HEK293 (cell line): Measurements from ENCODE around the gene RHBDL3.
"Not testable (repeated sequence)": the region's sequence is repeated elsewhere in the genome, so short reads cannot be mapped to it uniquely, and the experiment has no call there.

Experiments
- CTCF ChIA-PET: fragments of 350-600 bp; formaldehyde crosslinking; extraction: SDS; loops from one replicate; lab custom pipeline; 2021; ENCODE audit warnings: antibody characterized with exemption; lab: Yijun Ruan, JAX
- POLR2A ChIA-PET: fragments of 300-600 bp; formaldehyde crosslinking; extraction: SDS; loops from one replicate; lab custom pipeline; 2020; ENCODE audit warnings: antibody characterized with exemption, inconsistent platforms; lab: Yijun Ruan, JAX
- H3K27ac ChIP-seq: fragments of 200-500 bp; sonication (Bioruptor generic); 2 replicates; pipeline ENCODE4 v1.5.1; 2014; ENCODE audit warnings: low read depth, low read length, control low read depth, inconsistent platforms; ENCODE audit errors: extremely low read depth
- H3K36me3 ChIP-seq, 2 experiments: fragments of 200-500 bp in 1 of 2; sonication (Bioruptor generic) in 1 of 2; 1 replicate in 1 of 2; 2 replicates in 1 of 2; pipeline ENCODE4 v1.5.1; 2014 to 2017; ENCODE audit warnings: inconsistent platforms in 2 of 2, low read length in 2 of 2; ENCODE audit not compliant: control insufficient read depth in 2 of 2, insufficient read depth in 1 of 2
- H3K4me1 ChIP-seq: fragments of 200-500 bp; sonication (Bioruptor generic); 2 replicates; pipeline ENCODE4 v1.5.1; 2014; ENCODE audit warnings: mild to moderate bottlenecking, low read length, inconsistent platforms; ENCODE audit not compliant: control insufficient read depth, insufficient read depth
- H3K4me3 ChIP-seq: 2 replicates; pipeline ENCODE4 v1.5.1; 2011; ENCODE audit warnings: low read depth, mild to moderate bottlenecking, control low read depth, low read length, moderate library complexity
- H3K9me3 ChIP-seq: fragments of 200-500 bp; sonication (Bioruptor generic); 2 replicates; pipeline ENCODE4 v1.5.1; 2014; ENCODE audit warnings: low read depth, low read length, inconsistent platforms; ENCODE audit not compliant: control insufficient read depth, insufficient read depth
- KLF1 ChIP-seq: fragments of 450-650 bp; formaldehyde crosslinking; IDR thresholded peaks from 2 replicates; pipeline ENCODE4 v1.5.1; 2016; ENCODE audit warnings: missing biosample characterization, missing genetic modification characterization
- KLF17 ChIP-seq: fragments of 450-650 bp; formaldehyde crosslinking; IDR thresholded peaks from 2 replicates; pipeline ENCODE4 v1.5.1; 2016; ENCODE audit warnings: missing biosample characterization, missing genetic modification characterization
- KLF7 ChIP-seq: fragments of 450-650 bp; formaldehyde crosslinking; IDR thresholded peaks from 2 replicates; pipeline ENCODE4 v1.5.1; 2016; ENCODE audit warnings: missing biosample characterization, missing genetic modification characterization, borderline replicate concordance
- KLF9 ChIP-seq: fragments of 450-650 bp; formaldehyde crosslinking; IDR thresholded peaks from 2 replicates; pipeline ENCODE4 v1.5.1; 2016; ENCODE audit warnings: missing biosample characterization, missing genetic modification characterization, low read depth
- PATZ1 ChIP-seq: fragments of 450-650 bp; formaldehyde crosslinking; IDR thresholded peaks from 2 replicates; pipeline ENCODE4 v1.5.1; 2016; ENCODE audit warnings: missing biosample characterization, missing genetic modification characterization
- PRDM1 ChIP-seq: fragments of 450-650 bp; formaldehyde crosslinking; IDR thresholded peaks from 2 replicates; pipeline ENCODE4; 2016; ENCODE audit warnings: missing biosample characterization, missing genetic modification characterization
- SETDB1 ChIP-seq: IDR thresholded peaks from one replicate; pipeline ENCODE4 v1.6.1; 2017; ENCODE audit warnings: mild to moderate bottlenecking, low read length, moderate library complexity, mixed read lengths; ENCODE audit not compliant: insufficient read length
- SP2 ChIP-seq: fragments of 450-650 bp; formaldehyde crosslinking; IDR thresholded peaks from 2 replicates; pipeline ENCODE4 v1.5.1; 2016; ENCODE audit warnings: missing biosample characterization, missing genetic modification characterization
- ZNF202 ChIP-seq: fragments of 450-650 bp; formaldehyde crosslinking; IDR thresholded peaks from 2 replicates; pipeline ENCODE4 v1.5.1; 2016; ENCODE audit warnings: missing biosample characterization, missing genetic modification characterization, borderline replicate concordance
- ZNF324 ChIP-seq: fragments of 450-650 bp; formaldehyde crosslinking; IDR thresholded peaks from 2 replicates; pipeline ENCODE4 v1.5.1; 2016; ENCODE audit warnings: missing biosample characterization, missing genetic modification characterization
- ZNF362 ChIP-seq: fragments of 450-650 bp; formaldehyde crosslinking; IDR thresholded peaks from 2 replicates; pipeline ENCODE4 v1.5.1; 2016; ENCODE audit warnings: missing biosample characterization, missing genetic modification characterization
- ZNF48 ChIP-seq: fragments of 450-650 bp; formaldehyde crosslinking; IDR thresholded peaks from 2 replicates; pipeline ENCODE4 v1.5.1; 2016; ENCODE audit warnings: missing biosample characterization, missing genetic modification characterization
- ZNF560 ChIP-seq: fragments of 450-650 bp; formaldehyde crosslinking; IDR thresholded peaks from 2 replicates; pipeline ENCODE4 v1.5.1; 2017; ENCODE audit warnings: missing biosample characterization, missing genetic modification characterization, borderline replicate concordance
- ZNF600 ChIP-seq: fragments of 450-650 bp; formaldehyde crosslinking; IDR thresholded peaks from 2 replicates; pipeline ENCODE4 v1.5.1; 2016; ENCODE audit warnings: missing biosample characterization, missing genetic modification characterization
- ZNF629 ChIP-seq: fragments of 450-650 bp; formaldehyde crosslinking; IDR thresholded peaks from 2 replicates; pipeline ENCODE4 v1.5.1; 2017; ENCODE audit warnings: missing biosample characterization, missing genetic modification characterization
- ZNF664 ChIP-seq: fragments of 450-650 bp; formaldehyde crosslinking; IDR thresholded peaks from 2 replicates; pipeline ENCODE4 v1.5.1; 2016; ENCODE audit warnings: missing biosample characterization, missing genetic modification characterization
- ZNF707 ChIP-seq: fragments of 450-650 bp; formaldehyde crosslinking; IDR thresholded peaks from 2 replicates; pipeline ENCODE4 v1.5.1; 2016; ENCODE audit warnings: missing biosample characterization, missing genetic modification characterization
- ZSCAN18 ChIP-seq: fragments of 450-650 bp; formaldehyde crosslinking; IDR thresholded peaks from 2 replicates; pipeline ENCODE4 v1.5.1; 2016; ENCODE audit warnings: missing biosample characterization, missing genetic modification characterization

RHBDL3 gene

GRCh38 chr17:32352734-32353133 lies 87.1 kb downstream of the RHBDL3 start:
- CTCF ChIA-PET: interaction anchor here (0.6 to 1.8 kb wide), 2 partner anchors 66 to 92 kb away, joined by 3 to 6 read pairs; partner anchors contain the start of gene PSMD11
- Histone ChIP-seq H3K4me3 (peak overlapping the region; percentile 77), H3K4me1 (peaks cover 26% of the 10 kb centered on the region), H3K36me3 (peaks cover 58 to 59% of the 10 kb centered on the region in 2 experiments)
- POLR2A ChIA-PET, H3K9me3 ChIP-seq, H3K27ac ChIP-seq: not testable (repeated sequence)
- 0 out of 2 replicates have a peak, but pooled peaks have one; percentile 26 for TF ChIP-seq ZNF600

- TF ChIP-seq PRDM1 (tag by site-specific recombination) (peak; percentile 86), ZNF629 (peak; percentile 31; the same call in 1 of the 2 replicates), ZSCAN18 (tag by site-specific recombination) (no peak)
- Histone ChIP-seq H3K27ac (peak overlapping the region; percentile 59), H3K4me3 (no peak overlapping the region), H3K9me3 (no peaks in the 10 kb centered on the region), H3K36me3 (peaks cover 89% of the 10 kb centered on the region in 2 experiments), H3K4me1 (peaks cover 26% of the 10 kb centered on the region)
- ChIA-PET CTCF (interaction anchor here (1.4 kb wide), 1 partner anchor 88 kb away, joined by 3 read pairs; no protein-coding TSS in a partner anchor), POLR2A (no interaction called here)
These were observed 90.2 kb downstream of the RHBDL3 start for GRCh38 chr17:32355649-32356377.

GRCh38 chr17:32356378-32356743 lies 90.7 kb downstream of the RHBDL3 start:
- ChIA-PET POLR2A (no interaction called here), CTCF (interaction anchor here (1.4 kb wide), 1 partner anchor 87 kb away, joined by 3 read pairs; no protein-coding TSS in a partner anchor)
- peaks cover 26% of the 10 kb centered on the region for H3K4me1 ChIP-seq
- TF ChIP-seq ZNF664 (peak; percentile 96), ZNF48 (no peak)
- TF ChIP-seq, all 188 proteins: peak for 1
- H3K27ac ChIP-seq: no peak overlapping the region
- no peak overlapping the region for H3K4me3 ChIP-seq
- no peaks in the 10 kb centered on the region for H3K9me3 ChIP-seq
- H3K36me3 ChIP-seq: peaks cover 93 to 94% of the 10 kb centered on the region in 2 experiments

GRCh38 chr17:32356750-32357149 lies 91.1 kb downstream of the RHBDL3 start:
- peaks cover 92 to 98% of the 10 kb centered on the region in 2 experiments for H3K36me3 ChIP-seq
- H3K9me3 ChIP-seq: no peaks in the 10 kb centered on the region
- H3K4me3 ChIP-seq: no peak overlapping the region
- POLR2A ChIA-PET: interaction anchor here (0.6 to 0.7 kb wide), 2 partner anchors 41 to 133 kb away, joined by 3 to 9 read pairs; no protein-coding TSS in a partner anchor
- no peak overlapping the region for H3K27ac ChIP-seq
- peaks cover 26% of the 10 kb centered on the region for H3K4me1 ChIP-seq
- TF ChIP-seq ZNF202 (tag by site-specific recombination): no peak
- TF ChIP-seq ZNF707: peak; percentile 71; the same call in 1 of the 2 replicates
- peak; percentile 39; the same call in 1 of the 2 replicates for TF ChIP-seq KLF1
- TF ChIP-seq SETDB1: no peak
- TF ChIP-seq SP2 (tag by site-specific recombination): no peak
- no peak for TF ChIP-seq ZNF324 (tag by site-specific recombination)
- CTCF ChIA-PET: interaction anchor here (1.4 kb wide), 1 partner anchor 87 kb away, joined by 3 read pairs; no protein-coding TSS in a partner anchor

GRCh38 chr17:32357615-32358014 lies 92.0 kb downstream of the RHBDL3 start:
- peaks cover 25% of the 10 kb centered on the region for H3K4me1 ChIP-seq
- no peak overlapping the region for H3K4me3 ChIP-seq
- peaks cover 92 to 98% of the 10 kb centered on the region in 2 experiments for H3K36me3 ChIP-seq
- H3K9me3 ChIP-seq: no peaks in the 10 kb centered on the region
- ChIA-PET CTCF (no interaction called here), POLR2A (no interaction called here)
- no peak overlapping the region for H3K27ac ChIP-seq
- TF ChIP-seq ZNF362 (peak; percentile 23; the same call in 1 of the 2 replicates), KLF9 (tag by site-specific recombination) (peak; percentile 30; the same call in 1 of the 2 replicates), KLF7 (tag by site-specific recombination) (peak; percentile 87; the same call in 1 of the 2 replicates), ZNF560 (tag by site-specific recombination) (no peak), PATZ1 (tag by site-specific recombination) (no peak), KLF17 (tag by site-specific recombination) (peak; percentile 96), KLF1 (peak; percentile 99)
